Measurements from ENCODE around the gene KISS1.

DNA sequence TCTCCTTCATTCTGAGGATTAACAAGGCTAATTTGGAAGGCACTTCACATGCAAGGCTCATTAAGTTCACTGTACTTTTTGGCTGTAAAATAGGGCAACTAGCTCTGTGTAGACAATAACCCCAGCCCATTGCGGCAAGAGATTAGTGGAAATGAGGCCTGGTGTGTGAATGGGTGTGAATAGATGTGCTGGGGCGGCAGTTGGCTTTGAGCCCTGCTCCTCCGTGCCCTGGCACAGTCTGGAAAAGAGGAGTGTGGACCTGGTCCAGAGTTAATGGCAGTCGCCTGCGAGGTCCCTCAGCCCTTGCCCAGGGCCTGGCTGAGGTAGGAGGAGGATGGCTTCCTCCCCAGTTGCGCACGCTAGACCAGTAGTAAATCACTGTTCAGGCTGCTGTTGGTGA is 4.8 kb downstream of the KISS1 start:
- TF ChIP-seq POLR2A (IDR thresholded peaks at IDR 0.05; ENCODE audit: low read length) (no peak), GATA1 (IDR thresholded peaks at IDR 0.05; ENCODE audit: low read depth, low read length) (no peak)
